Measurements from ENCODE around the gene UNC5A.

Gene UNC5A

GRCh38 chr5:176800024-176800423, 10.3 kb upstream of the UNC5A start:
- DNase-seq (ENCODE audit: low spot score): no peak

GRCh38 chr5:176802116-176802784, 8.1 kb upstream of the UNC5A start:
- DNase-seq (ENCODE audit: low spot score): no peak

DNA sequence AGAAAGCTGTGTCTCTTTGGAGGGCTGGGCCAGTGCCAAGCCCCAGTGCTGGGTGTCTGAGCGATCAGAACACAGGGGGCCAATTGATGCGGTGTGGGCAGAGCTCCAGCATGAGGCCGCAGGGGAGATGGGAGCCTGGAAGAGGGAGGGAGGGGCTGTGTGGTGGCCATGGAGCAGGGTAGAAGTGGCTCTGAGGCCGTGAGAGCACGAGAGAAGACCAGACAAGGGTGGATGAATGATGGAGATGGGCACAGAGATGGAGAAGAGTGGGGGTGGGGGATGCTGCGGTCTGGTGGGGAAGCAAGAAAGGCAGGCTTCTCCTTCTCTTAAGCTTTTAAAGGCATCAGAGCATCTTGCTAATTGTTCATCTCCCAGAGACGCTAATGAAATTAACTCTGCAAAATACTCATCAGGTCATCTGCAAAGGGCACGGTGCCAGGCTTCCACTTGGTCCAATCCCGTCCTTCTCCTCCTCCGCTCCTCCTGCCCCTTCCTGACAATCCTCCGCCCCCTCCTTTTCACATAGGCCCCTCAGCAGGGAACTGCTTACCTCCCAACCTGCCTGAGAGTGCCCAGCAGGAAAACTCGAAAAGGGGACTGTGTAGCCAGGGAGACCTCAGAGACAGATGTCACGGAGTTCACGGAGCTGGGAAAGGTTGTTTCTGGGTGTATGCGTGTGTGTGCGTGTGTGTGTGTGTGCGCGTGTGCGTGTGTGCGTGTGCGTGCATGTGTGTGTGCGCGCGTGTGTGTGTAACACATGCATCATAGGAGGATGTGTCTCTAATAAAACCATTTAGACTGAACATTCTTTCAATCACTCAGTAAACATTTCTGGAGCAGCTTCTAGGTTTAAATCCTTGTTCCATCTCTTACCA, 7.1 kb upstream of the UNC5A start:
- no peak for DNase-seq (ENCODE audit: low spot score)

DNA sequence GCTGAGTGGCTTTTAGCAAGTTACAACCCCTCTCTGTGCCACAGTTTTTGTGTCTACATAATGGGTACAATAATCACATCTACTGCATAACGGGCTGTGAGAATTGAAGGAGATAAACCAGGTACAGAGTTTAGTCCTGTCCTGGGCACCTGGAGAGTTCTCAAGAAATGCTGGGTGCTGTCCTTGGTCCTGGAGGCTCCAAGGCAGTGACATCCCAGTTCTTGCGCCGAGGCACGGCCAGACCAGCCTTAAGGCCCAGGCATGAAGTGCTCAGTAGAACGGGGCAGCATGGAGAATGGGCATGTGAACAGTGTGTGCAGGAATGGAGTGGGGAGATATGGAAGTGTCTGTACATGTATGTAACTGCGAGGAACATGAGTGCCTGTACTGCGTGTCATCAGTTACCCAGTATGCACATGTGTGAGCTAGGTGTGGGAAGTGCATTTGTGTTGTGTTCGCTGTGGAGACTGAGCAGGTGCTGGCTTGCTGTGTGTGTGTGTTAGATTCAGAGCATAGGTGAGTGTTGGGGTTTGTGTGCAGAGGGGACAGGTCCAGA, 6.3 kb upstream of the UNC5A start:
- no peak for DNase-seq (ENCODE audit: low spot score)

DNA sequence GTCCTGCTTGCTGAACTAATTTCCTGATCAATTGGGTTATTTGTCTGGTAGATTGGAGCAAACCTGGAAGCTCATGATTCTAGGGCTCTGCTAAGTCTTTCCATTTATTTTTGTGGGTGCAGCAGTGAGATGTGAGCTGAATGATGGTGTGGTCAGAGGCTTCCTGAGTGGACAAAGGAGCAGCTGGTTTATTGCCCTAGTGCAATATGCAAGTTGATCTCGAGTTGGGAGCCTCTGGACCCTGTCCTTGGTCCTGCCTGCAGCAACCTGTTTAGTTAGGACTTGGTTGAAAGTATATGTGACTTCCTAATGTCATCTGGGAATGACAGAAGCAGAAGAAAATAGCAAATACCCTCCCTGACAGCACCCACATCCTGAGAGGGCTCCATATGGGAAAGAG, 4.2 kb upstream of the UNC5A start:
- no peak for DNase-seq (ENCODE audit: low spot score)

- no peak for DNase-seq (ENCODE audit: low spot score)
Observed at GRCh38 chr5:176809544-176810080, 747 bp upstream of the UNC5A start.

- DNase-seq (ENCODE audit: low spot score): no peak
Observed at GRCh38 chr5:176810687-176811501, 535 bp downstream of the UNC5A start.

DNA sequence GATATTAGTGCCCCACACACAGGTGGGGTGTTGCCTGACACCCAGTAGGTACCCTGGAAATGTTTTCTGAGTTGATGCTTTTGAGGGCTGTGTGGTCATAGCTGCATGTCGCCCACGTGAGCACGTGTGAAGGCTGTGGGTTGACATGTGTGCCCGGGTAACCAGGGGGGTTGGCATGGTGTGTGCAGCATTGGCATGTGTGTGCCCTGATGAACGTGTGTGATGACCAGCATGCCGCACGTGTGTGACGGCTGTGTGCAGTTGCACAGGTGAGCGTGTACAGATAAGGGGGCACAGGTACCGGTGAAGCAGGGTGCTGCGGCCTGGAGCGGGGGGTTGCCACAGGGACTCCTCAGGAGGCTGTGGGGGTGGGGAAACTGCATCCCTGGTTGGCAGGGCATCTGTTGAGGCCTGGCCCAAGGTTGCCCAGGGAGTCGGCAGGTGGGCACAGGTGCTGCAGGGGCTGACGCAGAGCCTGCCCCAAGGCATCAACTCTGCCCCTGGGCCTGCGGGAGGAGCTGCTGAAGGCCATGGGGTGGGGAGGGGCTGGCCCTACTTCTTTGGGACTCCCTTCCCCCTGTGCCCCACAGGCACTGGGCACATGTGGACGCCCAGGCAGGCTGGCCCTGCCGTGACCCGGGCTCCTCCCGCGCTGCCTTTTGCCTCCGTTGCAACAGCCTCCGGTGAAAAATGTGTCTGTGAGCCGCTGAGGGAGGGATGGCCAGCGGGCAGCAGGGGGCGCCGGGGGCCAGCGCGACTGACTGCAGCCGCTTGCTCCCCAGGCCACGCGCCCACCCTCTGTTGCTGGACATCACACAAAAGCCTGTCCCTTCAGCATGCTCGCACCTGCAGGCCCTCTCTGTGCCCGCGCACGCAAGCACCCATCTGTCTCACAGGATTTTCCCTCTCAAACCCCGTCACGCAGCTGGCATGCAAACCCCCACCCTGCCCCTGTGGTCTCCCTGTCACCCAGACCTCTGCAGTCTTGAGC, 2.2 kb downstream of the UNC5A start:
- DNase-seq (ENCODE audit: low spot score): no peak

DNA sequence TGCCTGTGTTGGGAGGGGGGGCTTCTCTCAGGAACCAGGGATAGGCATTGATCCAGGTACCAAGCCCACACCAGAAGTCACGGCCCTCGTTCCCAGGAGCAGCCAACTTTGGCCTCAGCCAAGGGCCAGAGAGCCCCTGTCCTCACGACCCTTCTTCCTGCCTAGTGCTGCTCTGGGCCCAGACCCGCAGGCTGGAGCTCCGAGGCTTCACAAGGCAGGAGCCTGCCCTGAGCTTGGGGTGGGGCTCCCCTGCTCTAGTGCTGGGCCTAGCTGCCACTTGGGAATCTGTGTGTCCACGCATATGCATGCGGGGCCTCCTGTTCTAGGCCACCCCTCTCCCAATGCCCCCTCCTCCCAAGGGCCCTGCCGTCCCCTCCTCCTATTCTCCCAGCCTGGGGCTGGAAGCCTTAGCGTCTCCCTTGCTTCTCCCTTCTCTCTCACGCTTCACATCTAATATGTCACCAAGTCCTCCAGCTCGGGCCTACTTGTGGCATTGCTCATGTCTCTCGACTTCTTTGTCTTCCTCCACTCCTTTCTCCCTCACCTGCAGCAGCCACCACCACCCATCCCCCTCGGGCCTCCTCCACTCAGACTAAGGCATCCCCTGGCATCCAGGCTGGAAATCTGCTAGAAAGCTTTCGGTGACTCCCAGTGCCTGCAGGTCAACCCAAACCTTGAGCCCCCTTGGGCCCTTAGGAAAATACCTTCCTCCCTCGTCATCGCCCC, 3.4 kb downstream of the UNC5A start:
- no peak for DNase-seq (ENCODE audit: low spot score)

GRCh38 chr5:176814313-176814685, 3.9 kb downstream of the UNC5A start:
- DNase-seq (ENCODE audit: low spot score): no peak

DNA sequence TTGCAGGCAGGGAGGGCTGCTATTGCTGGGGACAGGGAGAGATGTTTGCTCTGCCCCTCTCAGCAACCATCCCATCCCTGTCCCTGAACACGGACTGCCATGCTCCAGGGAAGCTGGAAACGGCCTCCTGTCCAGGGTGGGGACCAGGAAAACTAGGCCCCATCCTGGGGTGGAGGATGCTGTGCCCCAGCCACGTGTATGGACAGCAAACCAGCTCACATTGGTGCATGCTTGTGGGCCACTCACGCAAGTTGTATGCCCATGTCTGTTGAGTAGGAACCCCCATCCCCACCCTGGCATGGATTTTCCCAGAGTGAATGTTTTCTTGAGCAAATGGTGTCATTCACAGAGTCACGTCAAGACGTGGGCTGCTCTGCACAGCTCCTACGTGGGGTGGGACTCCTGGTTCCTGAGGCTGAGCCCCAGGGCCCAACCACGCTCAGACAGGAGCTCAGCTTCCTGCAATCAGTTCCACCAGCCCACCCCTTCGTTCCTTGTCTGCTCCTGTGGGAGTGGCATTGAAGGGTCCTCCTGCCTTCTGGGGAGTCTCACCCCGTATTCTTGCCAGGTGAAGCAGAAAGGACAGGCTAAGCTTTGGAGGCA, 4.6 kb downstream of the UNC5A start:
- no peak for DNase-seq (ENCODE audit: low spot score)

DNA sequence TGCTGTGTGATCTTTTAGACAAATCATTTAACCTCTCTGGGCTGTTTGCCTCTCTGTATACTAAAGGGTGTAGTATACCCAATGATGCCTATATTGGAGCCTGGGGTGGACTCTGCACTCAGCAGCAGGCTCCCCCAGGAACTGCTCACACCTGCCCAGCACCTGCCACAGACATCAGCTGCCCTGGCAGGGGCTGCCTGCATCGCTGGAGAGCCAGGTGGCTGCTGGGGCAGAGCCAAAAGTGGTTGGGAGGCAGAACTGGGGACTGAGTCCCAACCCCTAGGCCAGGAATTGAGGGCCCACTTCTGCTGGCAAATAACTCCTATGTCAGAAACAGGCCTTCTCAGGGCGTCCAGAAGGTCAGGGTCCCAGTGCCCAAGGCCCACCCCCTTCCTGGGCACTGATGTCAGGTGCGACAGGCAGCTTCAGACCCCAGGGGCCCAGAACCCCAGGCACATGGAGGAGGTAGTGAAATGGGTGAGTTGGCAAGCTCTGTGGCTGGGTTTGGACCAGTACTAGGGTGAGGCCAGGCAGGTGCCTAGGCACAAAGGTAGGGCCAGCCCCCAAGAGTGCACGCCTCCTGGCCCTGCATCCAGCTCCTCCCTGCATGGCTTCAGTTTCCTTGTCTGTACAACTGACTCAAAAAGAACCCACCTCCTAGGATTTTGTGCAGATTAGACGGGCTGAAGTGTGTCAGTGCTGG, 5.8 kb downstream of the UNC5A start:
- no peak for DNase-seq (ENCODE audit: low spot score)

- DNase-seq (ENCODE audit: low spot score): no peak
Observed at GRCh38 chr5:176816791-176817347, 6.5 kb downstream of the UNC5A start.

GRCh38 chr5:176817369-176817840, 7.0 kb downstream of the UNC5A start:
- DNase-seq (ENCODE audit: low spot score): no peak

GRCh38 chr5:176817841-176818377, 7.5 kb downstream of the UNC5A start:
- no peak for DNase-seq (ENCODE audit: low spot score)

GRCh38 chr5:176818391-176819098, 8.2 kb downstream of the UNC5A start:
- no peak for DNase-seq (ENCODE audit: low spot score)

DNA sequence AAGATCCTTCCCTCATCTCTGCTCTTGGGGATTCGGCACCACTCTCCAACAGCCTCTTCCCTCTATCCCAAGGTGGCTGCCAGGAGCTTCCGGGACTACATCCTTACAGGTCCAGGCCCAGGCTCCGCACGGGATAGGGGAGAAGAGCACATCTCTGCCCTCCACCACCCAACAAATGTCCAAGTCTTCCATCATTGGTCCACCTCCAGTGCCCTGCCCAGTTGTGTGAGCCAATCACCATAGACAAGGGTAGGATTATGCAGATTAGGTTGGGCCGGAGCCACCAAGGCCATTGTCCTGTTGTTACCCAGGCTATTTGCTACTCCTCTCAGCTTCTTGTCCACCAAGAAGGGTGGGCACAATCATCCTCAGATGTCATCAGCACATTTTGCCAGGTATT, 9.1 kb downstream of the UNC5A start:
- DNase-seq (ENCODE audit: low spot score): no peak

- no peak for DNase-seq (ENCODE audit: low spot score)
Observed at GRCh38 chr5:176820937-176821336, 10.6 kb downstream of the UNC5A start.

All from hematopoietic multipotent progenitor cell treated with erythropoietin and hydrocortisone succinate and interleukin-3 and kit ligand, for 17 days (in vitro differentiated cells).